ENCODE results near the gene RAB6B.

Gene RAB6B

GRCh38 chr3:133932009-133932408, 36.3 kb upstream of the RAB6B start:
- ATAC-seq = no peak
- no peak for TF ChIP-seq RARB (CRISPR knock-in tag; IDR thresholded peaks at IDR 0.05)
- TF ChIP-seq GLIS3 (CRISPR knock-in tag; IDR thresholded peaks at IDR 0.05) = no peak

GRCh38 chr3:133931084-133931483, 35.4 kb upstream of the RAB6B start:
- no peak for TF ChIP-seq GLIS3 (CRISPR knock-in tag; IDR thresholded peaks at IDR 0.05)
- no peak for ATAC-seq

GRCh38 chr3:133930341-133930933, 34.8 kb upstream of the RAB6B start:
- no peak for TF ChIP-seq ARNTL (CRISPR knock-in tag; IDR thresholded peaks at IDR 0.05; ENCODE audit: borderline replicate concordance, low read depth)
- TF ChIP-seq SNAI2 (CRISPR knock-in tag; IDR thresholded peaks at IDR 0.05) = no peak
- TF ChIP-seq PATZ1 (CRISPR knock-in tag; IDR thresholded peaks at IDR 0.05; ENCODE audit: borderline replicate concordance) = no peak
- TF ChIP-seq TOX (CRISPR knock-in tag; IDR thresholded peaks at IDR 0.05; ENCODE audit: borderline replicate concordance) = no peak
- TF ChIP-seq ZFP30 (CRISPR knock-in tag; IDR thresholded peaks at IDR 0.05) = no peak
- no peak for TF ChIP-seq BACH2 (CRISPR knock-in tag; IDR thresholded peaks at IDR 0.05; ENCODE audit: borderline replicate concordance)
- no peak for TF ChIP-seq TCF4 (CRISPR knock-in tag; IDR thresholded peaks at IDR 0.05; ENCODE audit: borderline replicate concordance)
- TF ChIP-seq ISL1 (CRISPR knock-in tag; IDR thresholded peaks at IDR 0.05) = no peak
- TF ChIP-seq GLIS3 (CRISPR knock-in tag; IDR thresholded peaks at IDR 0.05) = no peak
- no peak for TF ChIP-seq OSR1 (CRISPR knock-in tag; IDR thresholded peaks at IDR 0.05)
- TF ChIP-seq CREB5 (CRISPR knock-in tag; IDR thresholded peaks at IDR 0.05; ENCODE audit: low read depth) = no peak
- no peak for TF ChIP-seq CSDC2 (CRISPR knock-in tag; IDR thresholded peaks at IDR 0.05)
- no peak for TF ChIP-seq ZFP3 (CRISPR knock-in tag; IDR thresholded peaks at IDR 0.05)
- no peak for TF ChIP-seq POU6F1 (CRISPR knock-in tag; IDR thresholded peaks at IDR 0.05; ENCODE audit: borderline replicate concordance, low read depth)
- no peak for TF ChIP-seq ZNF565 (CRISPR knock-in tag; conservative IDR thresholded peaks at IDR 0.05; ENCODE audit: low read depth)
- no peak for TF ChIP-seq ZC3H10 (CRISPR knock-in tag; IDR thresholded peaks at IDR 0.05)
- no peak for TF ChIP-seq ZNF70 (CRISPR knock-in tag; IDR thresholded peaks at IDR 0.05)
- ATAC-seq = peak; percentile 78

- ATAC-seq = no peak
- TF ChIP-seq ZNF70 (CRISPR knock-in tag; IDR thresholded peaks at IDR 0.05) (no peak), ESRRG (CRISPR knock-in tag; IDR thresholded peaks at IDR 0.05) (no peak), BACH2 (CRISPR knock-in tag; IDR thresholded peaks at IDR 0.05; ENCODE audit: borderline replicate concordance) (no peak), OSR1 (CRISPR knock-in tag; IDR thresholded peaks at IDR 0.05) (no peak), RARB (CRISPR knock-in tag; IDR thresholded peaks at IDR 0.05) (no peak), CSRNP3 (CRISPR knock-in tag; IDR thresholded peaks at IDR 0.05) (no peak), TCF4 (CRISPR knock-in tag; IDR thresholded peaks at IDR 0.05; ENCODE audit: borderline replicate concordance) (no peak), POU6F1 (CRISPR knock-in tag; IDR thresholded peaks at IDR 0.05; ENCODE audit: borderline replicate concordance, low read depth) (no peak), ZNF565 (CRISPR knock-in tag; conservative IDR thresholded peaks at IDR 0.05; ENCODE audit: low read depth) (no peak), ZFP30 (CRISPR knock-in tag; IDR thresholded peaks at IDR 0.05) (no peak), ISL1 (CRISPR knock-in tag; IDR thresholded peaks at IDR 0.05) (no peak), TOX (CRISPR knock-in tag; IDR thresholded peaks at IDR 0.05; ENCODE audit: borderline replicate concordance) (no peak), PPARA (CRISPR knock-in tag; IDR thresholded peaks at IDR 0.05; ENCODE audit: borderline replicate concordance) (no peak), ARNTL (CRISPR knock-in tag; IDR thresholded peaks at IDR 0.05; ENCODE audit: borderline replicate concordance, low read depth) (no peak)
Measured at GRCh38 chr3:133928903-133929607, 33.4 kb upstream of the RAB6B start.

Measured in SK-N-SH treated with all-trans-retinoic acid at 6 μM for 48 hours (cell line).